ENCODE results near the gene C1orf116.
A peak's percentile ranks its signal among the peaks of the same experiment; 100 is the strongest.

Gene C1orf116

DNA sequence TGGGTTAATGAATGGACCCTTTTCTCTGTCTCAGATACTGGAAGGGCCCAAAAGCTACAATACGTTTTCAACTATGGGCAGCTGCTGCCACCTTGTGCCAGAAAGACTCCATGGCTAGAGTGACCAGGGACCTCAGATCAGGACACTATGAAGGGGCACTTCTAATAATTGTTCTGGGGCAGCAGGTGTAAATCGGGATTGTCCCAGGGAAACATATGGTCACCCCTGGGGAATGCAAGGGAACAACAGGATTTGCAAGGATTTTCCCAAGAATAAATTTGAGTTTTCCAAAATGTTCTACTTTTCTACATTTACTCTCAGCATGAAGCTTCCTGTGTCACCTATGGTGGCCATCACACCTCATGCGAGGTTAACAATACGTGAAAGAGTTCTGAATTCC, 50.3 kb downstream of the C1orf116 start:
- Histone ChIP-seq H3K27ac (no peak overlapping the region), H3K4me3 (no peak overlapping the region), H3K27me3 (peaks cover 0 to 6% of the 10 kb centered on the region in 2 donors), H3K9me3 (no peaks in the 10 kb centered on the region), H3K4me1 (no peaks in the 10 kb centered on the region), H3K36me3 (no peaks in the 10 kb centered on the region)
- TF ChIP-seq, protein P1, sequence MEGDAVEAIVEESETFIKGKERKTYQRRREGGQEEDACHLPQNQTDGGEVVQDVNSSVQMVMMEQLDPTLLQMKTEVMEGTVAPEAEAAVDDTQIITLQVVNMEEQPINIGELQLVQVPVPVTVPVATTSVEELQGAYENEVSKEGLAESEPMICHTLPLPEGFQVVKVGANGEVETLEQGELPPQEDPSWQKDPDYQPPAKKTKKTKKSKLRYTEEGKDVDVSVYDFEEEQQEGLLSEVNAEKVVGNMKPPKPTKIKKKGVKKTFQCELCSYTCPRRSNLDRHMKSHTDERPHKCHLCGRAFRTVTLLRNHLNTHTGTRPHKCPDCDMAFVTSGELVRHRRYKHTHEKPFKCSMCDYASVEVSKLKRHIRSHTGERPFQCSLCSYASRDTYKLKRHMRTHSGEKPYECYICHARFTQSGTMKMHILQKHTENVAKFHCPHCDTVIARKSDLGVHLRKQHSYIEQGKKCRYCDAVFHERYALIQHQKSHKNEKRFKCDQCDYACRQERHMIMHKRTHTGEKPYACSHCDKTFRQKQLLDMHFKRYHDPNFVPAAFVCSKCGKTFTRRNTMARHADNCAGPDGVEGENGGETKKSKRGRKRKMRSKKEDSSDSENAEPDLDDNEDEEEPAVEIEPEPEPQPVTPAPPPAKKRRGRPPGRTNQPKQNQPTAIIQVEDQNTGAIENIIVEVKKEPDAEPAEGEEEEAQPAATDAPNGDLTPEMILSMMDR (IDR thresholded peaks at IDR 0.05), result peak; percentile 31 to 39
- DNase-seq, result no peak
- intact Hi-C loops (cut with DNase I; ENCODE audit: low total_unique reads), result no loop called here

DNA sequence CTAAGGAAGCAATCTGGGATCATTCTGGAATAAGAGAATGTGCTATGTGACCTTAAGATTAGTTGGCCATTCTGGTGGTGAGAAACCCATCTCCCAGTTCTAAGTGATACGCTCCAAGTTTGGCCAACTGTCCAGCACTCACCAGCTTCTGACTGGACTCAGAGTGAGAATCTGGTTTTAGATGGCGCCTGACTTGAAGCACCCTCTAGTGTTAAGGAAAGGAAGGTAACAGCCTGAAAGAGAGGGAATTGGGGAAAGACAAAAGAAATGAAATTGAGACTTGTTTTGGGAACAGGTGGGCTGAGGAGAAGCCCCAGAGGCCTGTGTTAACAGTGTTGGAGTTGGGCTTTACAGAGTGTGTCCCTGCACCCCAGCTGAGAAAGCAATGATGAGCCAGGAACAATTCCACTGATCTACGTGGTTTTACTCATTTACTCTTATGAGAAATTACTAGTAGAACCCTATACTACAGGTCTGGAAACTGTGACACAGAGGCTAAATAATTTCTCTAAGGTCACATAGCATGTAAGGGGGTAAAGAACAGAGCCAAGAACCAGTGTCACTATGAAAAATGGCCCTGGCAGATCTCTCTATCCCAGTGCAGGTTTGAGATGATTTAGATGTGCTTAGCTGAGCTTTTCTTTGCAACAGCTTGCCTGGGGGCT, 53.0 kb downstream of the C1orf116 start:
- no peaks in the 10 kb centered on the region for H3K36me3 ChIP-seq
- TF ChIP-seq, protein P1 (IDR thresholded peaks at IDR 0.05), result no peak
- no peak for DNase-seq
- no peak overlapping the region for H3K27ac ChIP-seq
- intact Hi-C loops (cut with DNase I; ENCODE audit: low total_unique reads), result no loop called here
- no peaks in the 10 kb centered on the region for H3K4me1 ChIP-seq
- no peaks in the 10 kb centered on the region for H3K9me3 ChIP-seq
- no peak overlapping the region for H3K4me3 ChIP-seq
- H3K27me3 ChIP-seq, result peaks cover 0 to 6% of the 10 kb centered on the region in 2 donors

DNA sequence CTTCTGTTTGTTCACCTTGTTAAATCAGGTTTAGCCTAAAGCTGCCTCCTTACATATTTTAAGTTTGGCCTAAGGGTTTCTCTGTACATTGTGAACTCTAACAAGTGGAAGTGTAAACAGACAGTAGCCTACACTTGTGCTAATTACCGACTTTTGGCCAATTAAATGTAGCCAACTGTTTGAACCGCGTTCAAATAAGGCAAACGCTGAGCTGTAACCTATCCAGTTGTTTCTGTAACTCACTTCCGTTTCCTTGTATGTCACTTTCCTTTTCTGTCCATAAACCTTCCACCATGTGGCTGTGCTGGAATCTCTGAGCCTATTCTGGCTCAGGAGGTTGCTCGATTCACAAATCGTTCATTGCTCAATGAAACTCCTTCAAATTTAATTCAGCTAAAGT, 54.3 kb downstream of the C1orf116 start:
- DNase-seq, result no peak
- Histone ChIP-seq H3K36me3 (no peaks in the 10 kb centered on the region), H3K27me3 (peaks cover 0 to 3% of the 10 kb centered on the region in 2 donors), H3K27ac (no peak overlapping the region), H3K4me1 (no peaks in the 10 kb centered on the region), H3K9me3 (no peaks in the 10 kb centered on the region), H3K4me3 (no peak overlapping the region)
- intact Hi-C loops (cut with DNase I; ENCODE audit: low total_unique reads), result no loop called here
- TF ChIP-seq, protein P1 (IDR thresholded peaks at IDR 0.05), result no peak

DNA sequence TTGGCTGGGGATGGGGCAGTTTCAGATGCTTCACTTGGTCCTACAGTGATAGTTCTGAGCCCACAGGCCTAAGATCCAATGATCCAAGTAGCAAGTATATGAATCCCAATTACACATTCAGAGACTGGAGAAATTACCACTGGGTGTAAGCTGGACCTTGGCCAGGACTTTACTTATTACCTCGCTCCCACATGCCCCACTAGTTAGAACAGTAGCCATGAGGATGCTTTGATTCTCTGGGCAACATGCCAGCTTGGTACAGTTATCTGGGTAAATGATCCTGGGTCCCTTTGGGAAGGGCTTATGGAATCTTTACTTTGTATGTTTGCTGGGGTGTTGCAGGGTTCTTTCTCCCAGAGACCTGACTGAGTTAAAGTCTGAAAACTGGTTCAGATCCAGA, 57.2 kb downstream of the C1orf116 start:
- Histone ChIP-seq H3K4me1 (no peaks in the 10 kb centered on the region), H3K9me3 (no peaks in the 10 kb centered on the region), H3K4me3 (no peak overlapping the region), H3K27ac (no peak overlapping the region), H3K36me3 (no peaks in the 10 kb centered on the region), H3K27me3 (peaks cover 0 to 14% of the 10 kb centered on the region in 2 donors)
- intact Hi-C loops (cut with DNase I; ENCODE audit: low total_unique reads), result no loop called here
- no peak for DNase-seq
- TF ChIP-seq, protein P1 (IDR thresholded peaks at IDR 0.05), result no peak

DNA sequence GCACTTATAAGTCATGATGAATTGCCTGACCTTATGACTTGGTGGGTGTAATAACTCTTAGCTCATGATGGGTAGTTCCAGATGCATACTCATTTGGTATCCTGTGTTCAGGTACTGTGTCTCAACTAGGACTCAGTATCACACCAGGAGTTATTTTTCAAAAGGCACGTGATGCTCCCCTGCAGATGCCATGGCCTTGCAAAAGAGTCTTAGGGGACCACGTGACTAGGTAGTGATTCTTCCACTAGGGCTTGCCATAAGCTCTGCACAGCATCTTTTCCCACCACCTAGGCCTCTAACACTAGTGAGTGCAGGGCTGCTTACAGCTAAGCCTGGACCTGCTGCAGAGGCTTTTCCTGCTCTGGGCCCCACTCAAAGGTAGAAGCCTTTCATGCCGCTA, 58.4 kb downstream of the C1orf116 start:
- Histone ChIP-seq H3K27me3 (peaks cover 0 to 18% of the 10 kb centered on the region in 2 donors), H3K4me3 (no peak overlapping the region), H3K9me3 (no peaks in the 10 kb centered on the region), H3K4me1 (no peaks in the 10 kb centered on the region), H3K36me3 (no peaks in the 10 kb centered on the region), H3K27ac (no peak overlapping the region)
- no peak for DNase-seq
- TF ChIP-seq, protein P1 (IDR thresholded peaks at IDR 0.05), result no peak
- intact Hi-C loops (cut with DNase I; ENCODE audit: low total_unique reads), result no loop called here

DNA sequence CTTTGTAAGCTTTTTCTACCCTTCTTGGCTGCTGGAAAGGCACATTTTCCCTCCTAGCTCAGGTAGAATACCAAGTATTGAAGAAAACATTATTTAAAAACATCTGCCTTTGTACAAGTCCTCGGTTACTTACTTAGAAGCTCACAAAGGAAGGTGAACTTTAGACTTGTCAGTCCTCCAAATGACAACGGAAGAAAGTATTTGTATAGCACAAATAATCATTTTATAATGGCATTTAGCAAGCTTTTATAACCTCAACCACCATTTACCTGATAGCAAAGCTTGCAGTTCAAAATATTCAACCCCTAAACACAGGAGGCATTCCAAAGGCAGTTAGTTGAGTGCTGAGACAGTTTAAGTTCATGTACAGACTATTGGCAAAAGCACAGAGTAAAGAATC, 59.8 kb downstream of the C1orf116 start:
- intact Hi-C loops (cut with DNase I; ENCODE audit: low total_unique reads), result no loop called here
- H3K4me3 ChIP-seq, result no peak overlapping the region
- DNase-seq, result no peak
- H3K27me3 ChIP-seq, result peaks cover 0 to 23% of the 10 kb centered on the region in 2 donors
- H3K27ac ChIP-seq, result no peak overlapping the region
- no peaks in the 10 kb centered on the region for H3K36me3 ChIP-seq
- H3K9me3 ChIP-seq, result no peaks in the 10 kb centered on the region
- TF ChIP-seq, protein P1 (IDR thresholded peaks at IDR 0.05), result no peak
- H3K4me1 ChIP-seq, result no peaks in the 10 kb centered on the region
